ENCODE measurements around the gene MED9. TPM values are rescaled to one million over a fixed set of nuclear protein-coding genes. Genes with fewer than 3 reads are reported as not detected.
"Not testable (repeated sequence)": the region's sequence is repeated elsewhere in the genome, so short reads cannot be mapped to it uniquely, and the experiment has no call there.

MED9 gene, protein sequence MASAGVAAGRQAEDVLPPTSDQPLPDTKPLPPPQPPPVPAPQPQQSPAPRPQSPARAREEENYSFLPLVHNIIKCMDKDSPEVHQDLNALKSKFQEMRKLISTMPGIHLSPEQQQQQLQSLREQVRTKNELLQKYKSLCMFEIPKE
- 27.0 TPM for total RNA-seq

DNA sequence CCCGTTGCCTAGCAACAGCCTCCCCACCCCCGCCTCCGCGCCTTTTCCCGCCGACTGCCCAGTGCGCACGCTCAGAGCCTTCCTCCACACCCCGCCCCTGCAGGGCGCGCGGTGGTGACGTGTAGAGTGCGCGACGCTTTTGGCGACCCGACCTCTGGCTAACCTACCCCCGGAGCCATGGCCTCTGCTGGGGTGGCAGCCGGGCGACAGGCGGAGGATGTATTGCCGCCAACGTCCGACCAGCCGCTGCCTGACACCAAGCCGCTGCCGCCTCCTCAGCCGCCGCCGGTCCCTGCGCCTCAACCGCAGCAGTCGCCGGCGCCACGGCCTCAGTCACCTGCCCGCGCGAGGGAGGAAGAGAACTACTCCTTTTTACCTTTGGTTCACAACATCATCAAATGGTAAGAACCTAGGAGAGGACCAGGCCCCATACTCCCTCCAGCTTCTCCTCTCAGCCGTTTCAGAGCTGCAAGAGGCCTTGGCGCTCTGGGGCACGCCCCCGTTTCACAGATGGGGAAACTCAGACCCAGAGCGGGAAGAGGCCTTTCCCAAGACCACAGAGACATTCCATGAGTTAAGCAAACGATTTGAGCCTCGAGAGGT, at the start of gene MED9:
Gene MED9, plus strand, starts transcription at position 136 of the 603 bp plus-strand sequence. Its CDS starts 42 bp downstream, at position 178.
- no peaks in the 10 kb centered on the region for H3K27me3 ChIP-seq (ENCODE audit: insufficient read depth, low read length)
- H3K9me3 ChIP-seq (ENCODE audit: low read depth, low read length), result no peaks in the 10 kb centered on the region
- H3K4me1 ChIP-seq (ENCODE audit: insufficient read depth, low read length), result peaks cover 21% of the 10 kb centered on the region
- H3K4me3 ChIP-seq (ENCODE audit: low read length), result peak within 1 kb of the TSS; percentile 88

DNA sequence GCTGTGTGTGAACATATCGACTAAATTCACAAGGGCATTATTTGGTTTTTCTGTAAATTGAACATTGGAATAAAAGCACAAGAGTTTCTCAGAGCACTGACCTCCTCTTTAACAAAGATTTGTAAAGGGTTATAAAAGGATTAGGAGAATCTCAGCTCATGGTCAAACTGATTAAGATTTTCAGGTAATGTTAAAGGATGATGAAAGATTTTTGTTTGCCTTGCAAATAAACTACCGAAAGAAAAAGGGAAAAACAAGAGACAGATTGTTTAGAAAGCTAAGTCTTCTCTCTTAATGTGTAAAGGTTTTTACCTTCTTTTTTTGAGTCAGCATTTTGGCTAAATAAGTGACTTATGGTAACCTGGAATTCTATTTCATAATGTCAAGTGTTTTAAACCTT, 47.6 kb upstream of the MED9 start:
- Histone ChIP-seq H3K9me3 (ENCODE audit: low read depth, low read length) (no peaks in the 10 kb centered on the region), H3K4me3 (ENCODE audit: low read length) (no peak overlapping the region), H3K27me3 (ENCODE audit: insufficient read depth, low read length) (no peaks in the 10 kb centered on the region), H3K4me1 (ENCODE audit: insufficient read depth, low read length) (peaks cover 13% of the 10 kb centered on the region)

DNA sequence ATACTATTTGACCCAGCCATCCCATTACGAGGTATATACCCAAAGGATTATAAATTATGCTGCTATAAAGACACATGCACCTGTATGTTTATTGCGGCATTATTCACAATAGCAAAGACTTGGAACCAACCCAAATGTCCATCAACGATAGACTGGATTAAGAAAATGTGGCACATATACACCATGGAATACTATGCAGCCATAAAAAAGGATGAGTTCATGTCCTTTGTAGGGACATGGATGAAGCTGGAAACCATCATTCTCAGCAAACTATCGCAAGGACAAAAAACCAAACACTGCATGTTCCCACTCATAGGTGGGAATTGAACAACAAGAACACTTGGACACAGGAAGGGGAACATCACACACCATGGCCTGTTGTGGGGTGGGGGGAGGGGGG, 45.9 kb upstream of the MED9 start:
- H3K4me3 ChIP-seq (ENCODE audit: low read length); H3K27me3 ChIP-seq (ENCODE audit: insufficient read depth, low read length); H3K9me3 ChIP-seq (ENCODE audit: low read depth, low read length): not testable (repeated sequence)
- H3K4me1 ChIP-seq (ENCODE audit: insufficient read depth, low read length), result peaks cover 13% of the 10 kb centered on the region

DNA sequence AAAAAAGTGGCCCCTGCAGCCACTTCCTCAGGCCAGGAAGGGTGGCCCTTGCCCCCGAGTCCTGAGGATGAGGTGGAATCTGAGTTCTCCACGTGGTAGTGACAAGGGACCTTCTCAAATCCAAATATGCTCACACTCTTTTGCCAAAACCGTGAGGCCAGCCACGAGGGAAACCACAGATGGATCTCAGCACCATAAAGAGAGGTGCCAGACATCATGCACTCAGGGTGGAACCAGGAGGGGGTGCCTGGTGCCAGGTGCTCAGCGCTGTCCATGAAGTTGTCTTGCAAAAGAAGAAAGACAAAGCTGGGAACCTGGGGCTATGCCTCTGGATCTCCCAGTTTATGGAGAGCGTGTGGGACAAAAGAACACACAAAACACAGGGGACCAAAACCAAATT, 45.2 kb upstream of the MED9 start:
- H3K4me1 ChIP-seq (ENCODE audit: insufficient read depth, low read length), result peaks cover 13% of the 10 kb centered on the region
- H3K27me3 ChIP-seq (ENCODE audit: insufficient read depth, low read length), result no peaks in the 10 kb centered on the region
- no peaks in the 10 kb centered on the region for H3K9me3 ChIP-seq (ENCODE audit: low read depth, low read length)
- no peak overlapping the region for H3K4me3 ChIP-seq (ENCODE audit: low read length)

DNA sequence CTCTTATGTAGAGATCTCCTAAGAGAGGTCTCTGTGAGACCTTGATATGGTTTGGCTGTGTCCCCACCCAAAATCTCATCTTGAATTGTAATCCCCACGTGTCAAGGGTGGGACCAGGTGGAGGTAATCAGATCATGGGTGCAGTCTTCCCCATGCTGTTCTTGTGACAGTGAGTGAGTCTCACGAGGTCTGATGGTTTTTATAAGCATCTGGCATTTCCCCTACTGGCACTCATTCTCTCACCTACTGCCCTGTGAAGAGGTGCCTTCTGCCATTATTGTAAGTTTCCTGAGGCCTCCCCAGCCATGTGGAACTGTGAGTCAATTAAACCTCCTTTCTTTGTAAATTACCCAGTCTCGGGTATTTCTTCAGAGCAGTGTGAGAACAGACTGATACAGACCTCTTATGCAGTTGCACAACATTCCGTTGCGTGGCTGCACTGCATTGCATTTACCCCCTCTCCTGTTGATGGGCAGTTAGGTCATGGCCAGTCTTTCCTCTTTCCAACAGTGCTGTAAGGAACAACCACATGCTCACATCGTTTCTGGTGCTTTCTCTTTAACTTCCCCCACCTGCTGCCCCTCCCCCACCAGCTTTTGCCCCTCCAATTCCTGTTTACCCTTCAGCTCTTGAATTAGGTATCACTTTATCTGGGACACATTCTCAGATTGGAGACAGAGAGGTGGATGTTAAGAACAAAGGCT, 43.6 kb upstream of the MED9 start:
- Histone ChIP-seq H3K4me1 (ENCODE audit: insufficient read depth, low read length) (peaks cover 13% of the 10 kb centered on the region), H3K27me3 (ENCODE audit: insufficient read depth, low read length) (no peaks in the 10 kb centered on the region), H3K4me3 (ENCODE audit: low read length) (no peak overlapping the region), H3K9me3 (ENCODE audit: low read depth, low read length) (no peaks in the 10 kb centered on the region)

DNA sequence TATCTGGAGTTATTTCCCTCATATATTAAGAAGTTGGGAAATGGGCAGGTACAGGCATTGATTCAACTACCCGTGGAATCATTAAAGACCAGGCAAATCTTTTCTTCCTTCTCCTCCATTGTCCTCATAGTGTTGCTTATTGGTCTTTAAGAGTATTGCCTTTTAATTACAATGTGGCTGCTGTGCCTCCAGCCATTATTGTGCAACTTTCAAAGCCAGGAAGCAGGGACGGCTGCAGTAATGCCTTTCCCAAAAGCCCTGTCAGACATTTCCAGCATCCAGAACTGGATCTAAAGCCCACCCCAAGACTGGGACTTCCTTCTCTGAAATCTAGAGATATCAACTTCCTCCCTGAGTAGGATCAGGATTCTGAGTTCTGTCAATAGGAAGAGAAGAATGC, 42.3 kb upstream of the MED9 start:
- no peaks in the 10 kb centered on the region for H3K27me3 ChIP-seq (ENCODE audit: insufficient read depth, low read length)
- peaks cover 13% of the 10 kb centered on the region for H3K4me1 ChIP-seq (ENCODE audit: insufficient read depth, low read length)
- H3K4me3 ChIP-seq (ENCODE audit: low read length), result no peak overlapping the region
- H3K9me3 ChIP-seq (ENCODE audit: low read depth, low read length), result no peaks in the 10 kb centered on the region

DNA sequence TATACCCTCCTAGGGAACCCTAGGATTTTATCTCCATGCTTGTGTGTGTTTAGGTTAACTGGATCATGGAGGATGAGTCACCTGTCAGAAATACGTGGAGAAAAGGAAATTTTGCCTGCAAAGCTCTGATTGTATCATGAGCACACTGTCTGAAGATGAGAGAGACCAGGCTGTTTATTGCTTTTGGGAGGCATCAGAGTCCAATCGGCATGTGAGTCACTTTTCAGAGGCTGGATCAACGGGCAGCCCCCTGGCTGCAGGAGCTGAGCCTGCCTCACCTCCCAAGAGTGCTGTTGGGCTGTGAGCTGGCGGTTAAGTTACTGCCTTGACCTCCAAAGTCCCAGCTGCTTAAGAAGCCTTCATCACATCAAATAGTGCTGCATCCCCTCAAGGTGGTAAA, 41.5 kb upstream of the MED9 start:
- Histone ChIP-seq H3K27me3 (ENCODE audit: insufficient read depth, low read length) (no peaks in the 10 kb centered on the region), H3K4me3 (ENCODE audit: low read length) (no peak overlapping the region), H3K9me3 (ENCODE audit: low read depth, low read length) (no peaks in the 10 kb centered on the region), H3K4me1 (ENCODE audit: insufficient read depth, low read length) (peaks cover 13% of the 10 kb centered on the region)

DNA sequence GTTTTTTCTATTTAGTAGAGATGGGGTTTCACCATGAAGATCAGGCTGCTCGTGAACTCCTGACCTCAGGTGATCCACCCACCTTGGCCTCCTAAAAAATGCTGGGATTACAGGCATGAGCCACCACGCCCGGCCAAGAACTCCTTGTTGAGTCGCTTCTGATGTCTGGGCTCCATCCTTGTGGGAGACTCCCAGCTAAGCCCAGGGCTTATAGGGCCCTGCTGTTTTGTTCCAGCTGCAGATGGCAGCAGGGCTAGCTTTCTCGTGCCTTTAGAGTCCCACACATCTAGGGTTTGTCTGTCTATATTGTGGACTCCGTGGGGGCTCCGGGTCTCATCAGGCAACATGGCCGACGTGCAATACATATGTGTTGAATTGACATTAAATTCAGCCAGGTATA, 39.3 kb upstream of the MED9 start:
- peaks cover 13% of the 10 kb centered on the region for H3K4me1 ChIP-seq (ENCODE audit: insufficient read depth, low read length)
- H3K9me3 ChIP-seq (ENCODE audit: low read depth, low read length), result no peaks in the 10 kb centered on the region
- H3K27me3 ChIP-seq (ENCODE audit: insufficient read depth, low read length), result no peaks in the 10 kb centered on the region
- H3K4me3 ChIP-seq (ENCODE audit: low read length), result no peak overlapping the region

DNA sequence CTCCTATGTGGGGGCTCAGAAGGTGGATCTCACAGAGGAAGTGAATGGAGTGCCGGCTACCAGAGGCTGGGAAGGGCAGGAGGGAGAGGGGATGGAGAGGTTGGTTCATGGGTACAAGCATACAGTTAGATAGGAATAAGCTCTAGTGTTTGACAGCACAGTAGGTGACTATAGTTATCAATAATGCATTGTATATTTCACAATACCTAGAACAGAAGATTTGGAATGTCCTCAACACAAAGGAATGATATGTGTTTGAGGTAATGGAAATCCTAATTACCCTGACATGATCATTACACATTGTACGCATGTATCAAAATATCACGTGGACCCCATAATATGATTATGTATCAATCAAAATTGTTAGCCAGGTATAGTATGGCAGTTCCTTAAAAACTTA, 38.9 kb upstream of the MED9 start:
- Histone ChIP-seq H3K4me3 (ENCODE audit: low read length) (no peak overlapping the region), H3K4me1 (ENCODE audit: insufficient read depth, low read length) (peaks cover 10% of the 10 kb centered on the region), H3K27me3 (ENCODE audit: insufficient read depth, low read length) (no peaks in the 10 kb centered on the region), H3K9me3 (ENCODE audit: low read depth, low read length) (no peaks in the 10 kb centered on the region)

DNA sequence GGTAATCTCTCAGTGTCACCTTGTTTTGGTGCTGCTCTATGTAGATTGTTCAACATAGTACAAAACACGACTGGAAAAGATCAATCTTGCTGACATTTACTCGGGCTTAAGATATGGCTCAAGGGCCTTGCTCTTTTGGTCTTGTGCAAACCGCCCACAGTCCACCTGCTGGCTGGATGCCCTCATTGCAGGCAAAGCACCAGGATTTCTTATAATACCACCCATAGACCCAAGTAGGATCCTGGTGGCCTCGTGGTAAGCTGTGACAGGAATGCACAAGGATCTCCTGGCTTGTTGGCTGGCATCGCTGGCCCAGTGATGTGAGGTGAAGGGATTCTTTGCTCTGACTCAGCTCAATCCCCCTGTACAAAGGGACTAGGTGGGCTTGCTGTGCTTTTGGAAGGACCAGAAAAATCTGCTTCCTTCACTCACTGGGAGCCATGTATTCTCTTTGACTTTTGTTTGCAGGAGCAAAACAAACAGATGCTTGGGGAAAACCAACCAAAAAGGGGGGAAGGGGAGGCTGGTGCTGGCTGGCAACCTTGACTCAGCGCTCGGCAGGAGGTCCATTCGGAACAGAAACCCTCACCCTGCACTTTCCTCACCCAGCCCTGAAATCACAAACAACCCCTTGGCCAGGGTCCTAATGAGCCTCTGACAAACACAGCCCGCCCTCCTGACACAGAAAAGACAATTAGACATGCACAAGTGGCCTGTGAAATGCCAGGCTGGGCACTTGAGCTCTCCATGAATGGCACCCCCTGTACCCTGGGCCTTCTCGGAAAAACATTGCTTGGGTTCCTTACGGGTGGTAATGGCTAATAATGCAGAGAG, 36.6 kb upstream of the MED9 start:
- no peak overlapping the region for H3K4me3 ChIP-seq (ENCODE audit: low read length)
- H3K27me3 ChIP-seq (ENCODE audit: insufficient read depth, low read length), result no peaks in the 10 kb centered on the region
- no peaks in the 10 kb centered on the region for H3K9me3 ChIP-seq (ENCODE audit: low read depth, low read length)
- no peaks in the 10 kb centered on the region for H3K4me1 ChIP-seq (ENCODE audit: insufficient read depth, low read length)

DNA sequence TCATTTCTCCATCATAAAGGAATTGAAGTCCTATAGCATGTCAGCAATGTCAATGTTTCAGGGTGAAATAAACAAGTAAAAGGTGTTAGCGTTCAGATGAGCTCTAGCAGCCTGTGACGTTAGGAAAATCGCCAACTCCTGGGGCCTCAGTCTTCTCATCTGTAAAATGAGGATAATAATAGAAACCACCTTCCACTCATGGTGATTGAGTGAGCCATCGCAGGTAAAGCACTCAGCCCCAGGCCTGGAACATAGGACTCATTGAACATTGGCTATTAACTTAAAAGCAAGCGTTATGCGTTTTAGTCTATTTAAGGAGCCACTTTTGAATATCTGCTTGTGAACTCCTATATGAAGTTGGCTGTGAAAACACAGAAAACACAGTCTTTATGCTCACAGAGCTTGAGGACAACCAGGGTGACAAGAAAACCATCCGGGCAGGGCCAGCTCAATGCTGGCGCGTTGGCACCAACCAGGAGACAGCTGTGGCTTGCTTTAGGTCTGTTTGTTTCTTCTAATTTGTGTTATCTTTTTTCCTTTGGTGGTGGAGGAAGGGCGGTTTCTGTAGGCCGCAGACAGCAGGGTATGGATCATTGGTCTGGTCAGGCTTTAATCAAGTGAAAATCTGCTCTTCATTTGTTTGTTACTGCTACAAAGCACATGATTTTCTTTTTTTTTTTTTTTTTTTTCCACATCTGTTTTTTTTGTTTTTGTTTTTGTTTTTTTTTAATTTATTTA, 35.7 kb upstream of the MED9 start:
- no peaks in the 10 kb centered on the region for H3K27me3 ChIP-seq (ENCODE audit: insufficient read depth, low read length)
- no peak overlapping the region for H3K4me3 ChIP-seq (ENCODE audit: low read length)
- H3K9me3 ChIP-seq (ENCODE audit: low read depth, low read length), result no peaks in the 10 kb centered on the region
- H3K4me1 ChIP-seq (ENCODE audit: insufficient read depth, low read length), result no peaks in the 10 kb centered on the region

DNA sequence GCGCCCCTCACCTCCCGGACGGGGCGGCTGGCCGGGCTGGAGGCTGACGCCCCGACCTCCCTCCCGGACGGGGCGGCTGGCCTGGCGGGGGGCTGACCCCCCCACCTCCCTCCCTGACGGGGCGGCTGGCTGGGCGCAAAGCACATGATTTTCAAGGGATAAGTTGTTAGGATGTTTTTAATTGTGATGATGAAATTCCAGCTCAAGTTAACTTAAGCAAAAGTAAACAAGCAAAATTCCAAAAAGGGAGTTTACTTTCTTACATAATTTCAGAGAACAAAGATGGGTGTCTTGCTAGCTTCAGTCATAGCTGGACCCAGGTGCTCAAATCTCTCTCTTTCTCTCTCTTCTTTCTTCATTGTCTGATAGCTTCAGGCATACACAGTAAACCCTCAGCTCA, 33.6 kb upstream of the MED9 start:
- H3K27me3 ChIP-seq (ENCODE audit: insufficient read depth, low read length), result no peaks in the 10 kb centered on the region
- H3K9me3 ChIP-seq (ENCODE audit: low read depth, low read length), result no peaks in the 10 kb centered on the region
- no peaks in the 10 kb centered on the region for H3K4me1 ChIP-seq (ENCODE audit: insufficient read depth, low read length)
- H3K4me3 ChIP-seq (ENCODE audit: low read length), result no peak overlapping the region

DNA sequence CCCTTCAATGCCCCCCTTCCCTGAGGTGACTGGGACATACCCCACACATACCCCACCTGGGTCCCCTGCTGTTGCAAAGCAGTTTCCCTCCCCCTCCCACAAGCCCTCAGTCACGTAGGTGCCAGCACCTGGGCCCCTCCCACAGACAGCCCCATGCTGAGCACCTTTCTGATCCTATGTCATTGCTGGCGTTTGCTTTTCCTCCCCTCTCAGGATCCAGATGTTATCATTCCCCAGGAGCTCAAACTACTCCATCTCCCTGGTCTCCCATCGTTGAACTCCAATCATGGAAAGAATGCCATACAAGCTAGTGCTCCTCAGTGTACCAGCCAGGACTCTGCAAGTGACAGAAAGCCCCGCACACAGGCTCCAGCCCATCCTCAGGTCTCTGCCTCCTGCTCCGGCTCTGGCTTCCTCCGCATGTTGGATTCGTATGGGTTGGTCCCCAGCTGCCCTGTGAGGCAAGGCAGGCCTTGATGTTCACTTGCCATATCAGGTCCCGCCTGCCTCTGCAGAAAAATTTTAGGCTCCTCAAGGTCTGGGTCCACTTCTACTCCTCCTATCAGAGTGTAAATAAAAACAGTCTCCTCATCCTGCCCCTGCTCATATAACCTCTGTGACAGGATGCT, 31.4 kb upstream of the MED9 start:
- Histone ChIP-seq H3K4me1 (ENCODE audit: insufficient read depth, low read length) (no peaks in the 10 kb centered on the region), H3K9me3 (ENCODE audit: low read depth, low read length) (no peaks in the 10 kb centered on the region), H3K27me3 (ENCODE audit: insufficient read depth, low read length) (no peaks in the 10 kb centered on the region), H3K4me3 (ENCODE audit: low read length) (no peak overlapping the region)

DNA sequence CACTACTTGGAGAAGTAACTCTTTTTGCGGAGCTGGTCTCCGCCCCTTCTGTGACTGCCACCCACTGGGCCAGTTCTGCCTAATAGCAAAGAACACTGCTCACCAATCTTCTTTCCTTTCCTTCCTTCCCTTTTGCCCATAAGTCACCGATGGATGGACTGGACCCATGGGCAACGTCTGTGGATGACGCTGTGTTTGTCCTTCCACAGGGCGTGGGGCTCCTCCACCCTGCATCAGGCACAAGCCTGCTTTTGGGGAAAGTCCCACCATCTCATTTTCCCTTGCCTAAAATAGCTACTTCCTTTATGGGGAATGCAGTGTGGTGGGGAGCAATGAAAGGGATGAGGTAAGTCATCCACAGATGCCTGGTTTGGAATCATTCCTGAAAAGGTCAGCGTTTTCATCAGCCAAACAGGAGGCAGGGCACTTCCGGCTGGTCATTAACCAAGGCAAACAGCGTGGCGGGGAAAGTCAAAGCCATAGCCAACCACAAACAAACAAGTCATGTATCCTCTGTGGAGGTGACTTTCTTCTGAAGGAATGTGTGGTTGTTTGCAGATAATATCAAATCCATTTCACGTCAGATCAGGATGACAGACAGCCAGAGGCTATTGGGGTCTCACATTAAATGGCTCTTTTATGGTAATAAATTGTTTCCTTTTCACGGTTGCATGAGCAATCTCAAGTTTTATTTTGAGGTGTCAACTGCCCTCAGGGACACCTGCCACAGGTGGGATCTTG, 30.7 kb upstream of the MED9 start:
- H3K9me3 ChIP-seq (ENCODE audit: low read depth, low read length), result no peaks in the 10 kb centered on the region
- H3K27me3 ChIP-seq (ENCODE audit: insufficient read depth, low read length), result no peaks in the 10 kb centered on the region
- no peaks in the 10 kb centered on the region for H3K4me1 ChIP-seq (ENCODE audit: insufficient read depth, low read length)
- no peak overlapping the region for H3K4me3 ChIP-seq (ENCODE audit: low read length)
